C1 segment of cervical spinal cord (tissue), 14 donors: ENCODE data around the gene OR4F15.
"Not testable (repeated sequence)": the region's sequence is repeated elsewhere in the genome, so short reads cannot be mapped to it uniquely, and the experiment has no call there.

Source experiments
- DNase-seq, 14 donors: peaks; one replicate each; lab custom pipeline; 2025; lab: John Stamatoyannopoulos, UW

The OR4F15 gene

DNA sequence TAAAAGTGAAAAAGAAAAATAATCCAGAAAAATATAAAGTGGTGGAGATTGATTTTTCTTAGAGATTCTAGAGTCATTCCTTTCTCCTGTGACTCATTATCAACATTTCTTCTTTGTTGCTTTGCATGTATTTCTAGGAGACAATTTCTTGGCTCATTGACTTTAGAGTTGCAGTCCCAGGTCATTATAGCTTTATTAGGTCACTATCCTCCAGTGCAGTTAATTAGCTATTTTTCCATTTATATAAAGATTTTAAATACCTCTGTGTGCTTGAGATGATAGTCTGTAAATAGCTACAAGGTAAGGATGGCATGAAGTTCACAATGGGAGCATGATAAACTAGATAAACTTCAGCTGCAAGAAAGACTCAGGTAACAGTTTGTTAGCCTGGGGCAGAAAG, at the start of gene OR4F15:
OR4F15 (plus strand) TSS at position 301 of the 400 bp plus-strand sequence. CDS start 5,985 bp downstream, outside the sequence.
- no peak for DNase-seq

- DNase-seq, result not testable (repeated sequence)
These were observed 47.2 kb upstream of the OR4F15 start for GRCh38 chr15:101764669-101765339.

DNA sequence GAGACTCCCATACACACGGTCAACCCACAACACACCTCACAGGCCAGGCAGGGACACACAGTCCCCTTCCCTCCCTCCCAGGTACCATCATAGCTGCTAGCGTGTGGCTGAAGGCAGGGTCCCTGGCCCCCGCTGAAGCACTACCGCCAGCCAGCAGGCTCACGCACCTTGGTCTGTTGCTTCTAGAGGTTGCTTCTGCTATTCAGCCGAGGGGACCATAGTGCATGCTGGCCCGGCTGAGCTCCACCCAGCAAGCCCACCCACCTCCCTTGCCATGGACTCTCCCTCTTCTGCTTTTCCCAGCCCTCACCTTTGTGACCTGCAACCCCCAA, 46.7 kb upstream of the OR4F15 start:
- DNase-seq, result not testable (repeated sequence)

DNA sequence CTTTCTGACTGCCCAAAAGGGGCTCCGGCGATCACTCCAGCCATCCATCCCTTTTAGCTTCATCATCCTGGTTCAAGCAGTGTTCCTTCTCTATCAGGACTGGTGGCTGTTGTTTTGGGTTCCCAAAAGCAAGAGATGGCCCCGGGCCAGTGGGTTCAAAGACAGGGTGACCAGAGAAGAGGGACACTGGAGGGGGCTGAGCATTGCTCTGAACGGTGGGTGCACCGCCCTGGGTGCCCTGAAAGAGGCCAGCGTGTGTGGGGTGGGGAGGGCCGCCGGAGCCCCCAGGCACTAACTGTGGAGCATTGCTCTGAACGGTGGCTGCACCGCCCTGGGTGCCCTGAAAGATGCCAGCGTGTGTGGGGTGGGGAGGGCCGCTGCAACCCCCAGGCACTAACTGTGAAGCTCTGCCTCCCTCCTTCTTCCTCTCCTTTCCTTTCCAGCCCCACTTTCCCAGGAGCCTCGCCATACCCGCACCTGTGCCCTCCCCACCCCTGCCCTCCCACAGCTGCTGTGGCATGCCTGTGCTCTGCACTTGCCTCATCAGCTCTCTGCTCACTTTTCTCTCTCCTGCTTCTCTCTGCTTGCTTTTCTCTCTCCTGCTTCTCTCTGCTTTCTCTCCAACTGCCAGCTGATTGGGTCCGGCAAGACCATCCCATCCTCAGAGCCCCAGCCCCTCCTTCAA, 46.1 kb upstream of the OR4F15 start:
- DNase-seq, result no peak

- not testable (repeated sequence) for DNase-seq
These were observed 44.8 kb upstream of the OR4F15 start for GRCh38 chr15:101767083-101767640.

- DNase-seq, result no peak
These were observed 39.1 kb upstream of the OR4F15 start for GRCh38 chr15:101772921-101773320.

- no peak for DNase-seq
These were observed 38.4 kb upstream of the OR4F15 start for GRCh38 chr15:101773496-101774100.

- DNase-seq, result no peak
These were observed 36.9 kb upstream of the OR4F15 start for GRCh38 chr15:101775136-101775535.

GRCh38 chr15:101778576-101778975, 33.4 kb upstream of the OR4F15 start:
- not testable (repeated sequence) for DNase-seq

DNA sequence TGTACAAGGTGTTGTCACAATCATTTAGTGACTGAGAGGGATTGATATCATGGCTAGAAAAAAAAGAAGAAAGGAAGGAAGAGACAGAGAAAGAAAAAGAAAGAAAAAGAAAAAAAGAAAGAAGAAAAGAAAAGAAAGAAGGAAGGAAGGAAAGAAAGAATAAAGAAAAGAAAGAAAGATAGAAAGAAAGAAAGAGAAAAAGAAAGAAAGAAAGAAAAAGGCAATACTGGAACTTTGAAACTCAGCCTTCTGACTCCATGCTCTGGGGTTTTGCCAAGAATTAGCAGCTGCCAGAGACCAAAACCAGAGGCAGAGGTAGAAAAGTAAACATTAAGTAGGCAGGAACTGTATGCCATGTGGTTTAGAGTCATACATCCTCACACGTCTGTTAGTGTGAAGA, 31.8 kb upstream of the OR4F15 start:
- not testable (repeated sequence) for DNase-seq

DNA sequence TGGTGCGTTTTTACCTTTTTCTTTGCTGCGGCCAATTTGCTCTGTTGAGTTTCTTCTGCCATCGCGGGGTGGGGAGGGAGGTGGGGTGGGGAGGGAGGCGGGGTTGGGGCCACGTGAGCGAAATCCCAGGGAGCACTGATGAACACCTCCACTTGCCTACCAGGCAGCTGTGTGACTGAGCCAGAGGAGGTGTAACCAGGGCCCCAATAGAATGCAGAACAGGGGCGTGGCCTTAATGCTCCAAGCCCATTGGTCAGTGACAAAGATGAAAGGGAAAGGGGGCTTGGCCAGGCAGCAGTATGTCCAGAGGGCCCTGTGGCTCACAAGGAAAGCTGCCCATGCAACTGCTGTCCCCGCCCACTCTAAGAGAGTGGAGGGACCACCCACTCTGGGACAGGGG, 30.1 kb upstream of the OR4F15 start:
- DNase-seq, result no peak

- DNase-seq, result no peak
These were observed 27.4 kb upstream of the OR4F15 start for GRCh38 chr15:101784644-101785043.

GRCh38 chr15:101786422-101786821, 25.6 kb upstream of the OR4F15 start:
- DNase-seq, result not testable (repeated sequence)

GRCh38 chr15:101788001-101788400, 24.0 kb upstream of the OR4F15 start:
- not testable (repeated sequence) for DNase-seq

DNA sequence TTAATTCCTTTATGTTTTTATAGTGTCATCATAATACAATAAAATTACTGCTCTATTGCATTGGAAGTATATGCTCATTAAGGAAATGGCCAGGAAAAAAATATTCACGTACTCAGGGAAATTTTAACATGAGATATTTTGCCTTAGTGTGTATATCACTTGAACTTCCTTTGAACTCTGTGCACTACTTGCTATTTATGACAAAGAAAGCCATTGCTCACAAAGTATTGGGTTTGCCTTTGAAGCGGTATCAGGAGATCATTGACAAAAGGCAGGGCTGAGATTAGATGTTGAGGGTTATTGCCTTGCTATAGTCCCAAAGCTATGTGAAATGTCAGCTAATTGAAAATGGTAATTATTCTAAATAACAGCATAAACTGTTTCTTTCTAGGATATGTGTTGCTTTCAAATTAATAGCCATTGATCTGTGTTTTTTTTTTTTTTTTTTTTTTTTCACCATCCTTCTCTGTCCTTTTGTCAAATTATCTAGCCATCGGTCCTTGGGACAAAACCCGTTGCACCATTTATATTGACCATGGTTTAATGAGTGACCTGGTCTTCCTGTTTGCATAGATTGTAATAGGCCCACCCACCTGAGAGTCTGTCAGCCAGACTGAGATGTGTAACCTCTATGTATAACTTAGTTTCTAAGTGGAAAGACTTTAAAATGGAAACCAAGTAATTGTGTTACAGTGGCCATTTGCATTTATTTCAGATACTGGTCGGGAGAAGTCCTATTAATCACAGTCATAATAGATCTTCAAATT, 23.3 kb upstream of the OR4F15 start:
- DNase-seq, result not testable (repeated sequence)

DNA sequence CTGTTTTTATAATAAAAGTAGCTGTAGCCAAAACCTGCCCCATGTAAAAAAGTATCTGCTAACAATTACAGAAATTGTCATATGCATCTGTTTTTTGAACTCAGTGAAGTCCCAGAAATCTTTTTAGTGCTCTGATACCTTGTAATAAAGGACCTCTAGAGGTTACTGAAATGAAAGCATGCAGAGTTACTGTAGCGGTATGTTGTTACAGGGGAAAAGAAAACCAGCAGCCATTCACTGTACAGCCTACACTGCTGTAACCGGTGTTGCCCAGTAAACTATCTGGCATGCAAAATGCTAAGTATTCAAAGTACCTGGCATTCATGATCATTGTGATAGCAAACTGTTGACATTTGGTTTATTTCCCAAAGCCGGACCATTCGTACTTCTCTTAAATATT, 21.3 kb upstream of the OR4F15 start:
- not testable (repeated sequence) for DNase-seq

DNA sequence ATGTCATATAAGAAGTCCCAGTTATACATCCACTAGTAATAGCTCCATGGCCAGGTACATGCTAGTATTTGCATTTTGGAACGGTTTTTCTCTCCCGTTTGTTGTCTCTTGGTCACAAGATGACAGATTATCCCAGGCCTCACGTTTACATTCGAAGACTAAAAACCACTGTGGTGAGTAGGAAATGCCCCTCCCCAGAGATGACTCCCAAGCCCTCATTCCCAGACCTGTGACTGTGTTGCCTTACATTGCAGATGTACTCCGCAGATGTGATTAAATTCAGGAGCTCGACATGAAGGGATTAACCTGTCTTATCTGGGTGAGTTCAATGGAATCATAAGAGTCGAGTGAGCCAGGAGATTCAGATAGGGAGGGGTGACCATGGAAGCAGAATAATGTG, 18.0 kb upstream of the OR4F15 start:
- not testable (repeated sequence) for DNase-seq

GRCh38 chr15:101795455-101795854, 16.5 kb upstream of the OR4F15 start:
- DNase-seq, result no peak

- no peak for DNase-seq
These were observed 12.3 kb upstream of the OR4F15 start for GRCh38 chr15:101799665-101800064.

DNA sequence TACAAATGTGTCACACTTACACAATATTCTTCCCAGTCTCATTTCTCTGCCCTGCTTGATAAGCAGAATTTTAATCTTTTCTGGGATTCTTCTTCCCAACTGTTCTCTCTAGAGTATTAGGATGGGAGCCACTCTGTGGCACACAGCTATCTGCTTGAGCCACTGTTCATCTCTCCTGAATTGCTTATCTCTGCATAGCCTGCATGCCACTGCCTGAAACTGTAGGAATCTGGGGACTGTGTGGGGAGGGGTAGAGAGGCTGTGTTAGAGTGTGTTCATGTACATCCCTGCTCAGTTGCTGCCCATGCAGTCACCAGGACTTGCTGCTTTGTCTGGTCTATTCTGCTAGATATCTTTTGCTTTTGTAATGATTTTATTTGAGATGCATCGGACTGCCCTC, 11.0 kb upstream of the OR4F15 start:
- DNase-seq, result no peak

- DNase-seq, result no peak
These were observed 8.8 kb upstream of the OR4F15 start, which contains the start of gene OR4F6 for GRCh38 chr15:101803209-101803608. OR4F6 (plus strand) TSS chr15:101803509; CDS start chr15:101805720, 2,211 bp downstream.

GRCh38 chr15:101803676-101804075, 8.3 kb upstream of the OR4F15 start:
- DNase-seq, result no peak
